ENCODE measurements around the gene HLCS. TPM values are rescaled to one million over a fixed set of nuclear protein-coding genes. Genes with fewer than 3 reads are reported as not detected.

Gene HLCS
- total and polyA plus RNA-seq, 2 donors (not counting 1 experiment from before 2014, with no cell fraction given): 23.1 to 40.0 TPM

GRCh38 chr21:36845790-36846189 lies 120.7 kb downstream of the HLCS start:
- Histone ChIP-seq H4K20me1 (ENCODE audit: control insufficient read depth, extremely low read depth, insufficient read depth, low read length) (no peaks in the 10 kb centered on the region), H3K27ac (ENCODE audit: insufficient read depth, low read length) (no peak overlapping the region)

GRCh38 chr21:36845070-36845469 lies 121.4 kb downstream of the HLCS start:
- no peaks in the 10 kb centered on the region for H4K20me1 ChIP-seq (ENCODE audit: control insufficient read depth, extremely low read depth, insufficient read depth, low read length)
- no peaks in the 10 kb centered on the region for H3K79me2 ChIP-seq (ENCODE audit: control insufficient read depth, insufficient read depth, low read length)
- no peaks in the 10 kb centered on the region for H3K4me1 ChIP-seq (ENCODE audit: control insufficient read depth, extremely low read depth, insufficient read depth, low read length)
- TF ChIP-seq EZH2 (IDR thresholded peaks at IDR 0.05; ENCODE audit: low read length, missing control alignments): no peak
- no peak for TF ChIP-seq CTCF (conservative IDR thresholded peaks at IDR 0.05 in 1 of 2, IDR thresholded peaks at IDR 0.05 in 1 of 2; ENCODE audit: low read depth in 1 of 2, low read length in 2 of 2)
- no peak for DNase-seq (ENCODE audit: low read depth in 2 of 2)
- H3K4me2 ChIP-seq (ENCODE audit: extremely low read depth, insufficient read depth, low read length): no peak overlapping the region
- H3K9ac ChIP-seq (ENCODE audit: insufficient read depth, low read length): no peak overlapping the region
- no peak overlapping the region for H3K27ac ChIP-seq (ENCODE audit: insufficient read depth, low read length)
- no peak overlapping the region for H2AFZ ChIP-seq (ENCODE audit: low read length)
- H3K4me3 ChIP-seq (replicated peaks in 1 of 4; ENCODE audit: control extremely low read depth in 1 of 4, insufficient read depth in 1 of 4, low read depth in 3 of 4, low read length in 4 of 4): no peak overlapping the region
- H3K36me3 ChIP-seq (ENCODE audit: control insufficient read depth, insufficient read depth, low read length): no peaks in the 10 kb centered on the region
- no peaks in the 10 kb centered on the region for H3K27me3 ChIP-seq (ENCODE audit: control insufficient read depth, insufficient read depth, low read length)
- H3K9me3 ChIP-seq (ENCODE audit: control insufficient read depth, insufficient read depth, low read depth, low read length): no peaks in the 10 kb centered on the region

More at GRCh38 chr21:36845790-36846189, 120.7 kb downstream of the HLCS start:
- no peak overlapping the region for H3K9ac ChIP-seq (ENCODE audit: insufficient read depth, low read length)
- no peaks in the 10 kb centered on the region for H3K36me3 ChIP-seq (ENCODE audit: control insufficient read depth, insufficient read depth, low read length)
- H3K4me3 ChIP-seq (replicated peaks in 1 of 4; ENCODE audit: control extremely low read depth in 1 of 4, insufficient read depth in 1 of 4, low read depth in 3 of 4, low read length in 4 of 4): no peak overlapping the region
- H3K79me2 ChIP-seq (ENCODE audit: control insufficient read depth, insufficient read depth, low read length): no peaks in the 10 kb centered on the region
- no peak for DNase-seq (ENCODE audit: low read depth in 2 of 2)
- H3K9me3 ChIP-seq (ENCODE audit: control insufficient read depth, insufficient read depth, low read depth, low read length): no peaks in the 10 kb centered on the region
- no peaks in the 10 kb centered on the region for H3K4me1 ChIP-seq (ENCODE audit: control insufficient read depth, extremely low read depth, insufficient read depth, low read length)
- no peaks in the 10 kb centered on the region for H3K27me3 ChIP-seq (ENCODE audit: control insufficient read depth, insufficient read depth, low read length)
- no peak overlapping the region for H3K4me2 ChIP-seq (ENCODE audit: extremely low read depth, insufficient read depth, low read length)
- TF ChIP-seq CTCF (conservative IDR thresholded peaks at IDR 0.05 in 1 of 2, IDR thresholded peaks at IDR 0.05 in 1 of 2; ENCODE audit: low read depth in 1 of 2, low read length in 2 of 2) (no peak), EZH2 (IDR thresholded peaks at IDR 0.05; ENCODE audit: low read length, missing control alignments) (no peak)
- H2AFZ ChIP-seq (ENCODE audit: low read length): no peak overlapping the region

GRCh38 chr21:36841866-36842265 lies 124.6 kb downstream of the HLCS start:
- H3K27ac ChIP-seq (ENCODE audit: insufficient read depth, low read length): no peak overlapping the region
- H3K4me1 ChIP-seq (ENCODE audit: control insufficient read depth, extremely low read depth, insufficient read depth, low read length): peaks cover 6% of the 10 kb centered on the region
- no peaks in the 10 kb centered on the region for H3K36me3 ChIP-seq (ENCODE audit: control insufficient read depth, insufficient read depth, low read length)
- H4K20me1 ChIP-seq (ENCODE audit: control insufficient read depth, extremely low read depth, insufficient read depth, low read length): no peaks in the 10 kb centered on the region
- H3K9ac ChIP-seq (ENCODE audit: insufficient read depth, low read length): no peak overlapping the region
- H3K4me3 ChIP-seq (replicated peaks in 1 of 4; ENCODE audit: control extremely low read depth in 1 of 4, insufficient read depth in 1 of 4, low read depth in 3 of 4, low read length in 4 of 4): no peak overlapping the region
- TF ChIP-seq CTCF (conservative IDR thresholded peaks at IDR 0.05 in 1 of 2, IDR thresholded peaks at IDR 0.05 in 1 of 2; ENCODE audit: low read depth in 1 of 2, low read length in 2 of 2) (no peak), EZH2 (IDR thresholded peaks at IDR 0.05; ENCODE audit: low read length, missing control alignments) (no peak)
- H3K4me2 ChIP-seq (ENCODE audit: extremely low read depth, insufficient read depth, low read length): no peak overlapping the region
- no peak overlapping the region for H2AFZ ChIP-seq (ENCODE audit: low read length)
- no peaks in the 10 kb centered on the region for H3K27me3 ChIP-seq (ENCODE audit: control insufficient read depth, insufficient read depth, low read length)
- no peaks in the 10 kb centered on the region for H3K79me2 ChIP-seq (ENCODE audit: control insufficient read depth, insufficient read depth, low read length)
- peak in 1 of 2 donors; percentile 28 for DNase-seq (ENCODE audit: low read depth in 2 of 2)
- H3K9me3 ChIP-seq (ENCODE audit: control insufficient read depth, insufficient read depth, low read depth, low read length): no peaks in the 10 kb centered on the region
